ENCODE measurements around the gene PRKCD.

- TF ChIP-seq TCF7 (CRISPR knock-in tag; IDR thresholded peaks at IDR 0.05; ENCODE audit: low read depth) (no peak), SP1 (CRISPR knock-in tag; conservative IDR thresholded peaks at IDR 0.05) (no peak), CTCF (IDR thresholded peaks at IDR 0.05) (no peak), E2F5 (CRISPR knock-in tag; IDR thresholded peaks at IDR 0.05) (no peak), RELA (CRISPR knock-in tag; IDR thresholded peaks at IDR 0.05; ENCODE audit: borderline replicate concordance) (no peak), CREB1 (CRISPR knock-in tag; IDR thresholded peaks at IDR 0.05) (no peak)
These were observed 9.5 kb downstream of the PRKCD start for GRCh38 chr3:53170325-53171063.
